ENCODE results near the gene ITIH4. TPM values are rescaled to one million over a fixed set of nuclear protein-coding genes. Genes with fewer than 3 reads are reported as not detected.
"Not testable (repeated sequence)": the region's sequence is repeated elsewhere in the genome, so short reads cannot be mapped to it uniquely, and the experiment has no call there.

Gene ITIH4
- total RNA-seq, 4 donors from 2014 or later = 3.9 to 8.6 (median 7.5) TPM

DNA sequence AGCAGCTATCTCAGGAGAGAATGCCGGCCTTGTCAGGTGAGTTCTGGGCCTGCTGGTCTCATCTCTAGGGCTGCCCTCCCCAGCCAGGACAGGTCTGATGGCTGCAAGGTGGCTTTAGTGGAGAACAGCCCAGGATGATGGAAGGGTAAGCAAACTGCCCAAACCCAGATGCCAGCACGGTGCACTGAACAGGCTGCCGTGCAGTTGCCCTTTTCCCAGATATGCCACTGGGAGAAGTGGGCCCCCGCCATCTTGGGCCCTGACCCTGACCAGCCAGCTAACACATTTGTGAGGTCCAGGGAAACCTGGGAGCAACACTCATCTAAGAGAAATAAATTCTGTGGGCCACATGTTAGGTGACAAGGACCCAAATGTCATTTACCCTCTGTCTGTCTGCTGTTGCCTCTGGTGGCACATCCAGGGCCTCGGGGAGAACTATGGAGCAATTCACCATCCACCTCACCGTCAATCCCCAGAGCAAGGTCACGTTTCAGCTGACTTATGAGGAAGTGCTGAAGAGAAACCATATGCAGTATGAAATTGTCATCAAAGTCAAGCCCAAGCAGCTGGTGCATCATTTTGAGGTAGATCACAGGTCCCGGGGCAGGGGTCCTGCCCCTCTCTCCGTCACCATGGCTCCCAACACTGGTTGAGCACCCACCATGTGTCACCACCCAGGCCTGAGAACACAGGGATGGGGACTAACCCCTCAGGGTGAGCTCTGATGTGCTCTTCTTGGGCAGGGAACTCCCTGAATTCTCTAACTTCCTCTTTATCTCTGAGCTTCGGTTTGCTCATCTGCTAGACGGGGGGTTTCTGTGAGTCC is 51.2 kb downstream of the ITIH4 start:
- Histone ChIP-seq H3K9me3 (no peaks in the 10 kb centered on the region), H3K36me3 (no peaks in the 10 kb centered on the region), H3K4me1 (no peaks in the 10 kb centered on the region), H3K27ac (no peak overlapping the region), H3K4me3 (replicated peaks in 1 of 3) (no peak overlapping the region), H3K27me3 (no peaks in the 10 kb centered on the region)
- TF ChIP-seq, protein P1, sequence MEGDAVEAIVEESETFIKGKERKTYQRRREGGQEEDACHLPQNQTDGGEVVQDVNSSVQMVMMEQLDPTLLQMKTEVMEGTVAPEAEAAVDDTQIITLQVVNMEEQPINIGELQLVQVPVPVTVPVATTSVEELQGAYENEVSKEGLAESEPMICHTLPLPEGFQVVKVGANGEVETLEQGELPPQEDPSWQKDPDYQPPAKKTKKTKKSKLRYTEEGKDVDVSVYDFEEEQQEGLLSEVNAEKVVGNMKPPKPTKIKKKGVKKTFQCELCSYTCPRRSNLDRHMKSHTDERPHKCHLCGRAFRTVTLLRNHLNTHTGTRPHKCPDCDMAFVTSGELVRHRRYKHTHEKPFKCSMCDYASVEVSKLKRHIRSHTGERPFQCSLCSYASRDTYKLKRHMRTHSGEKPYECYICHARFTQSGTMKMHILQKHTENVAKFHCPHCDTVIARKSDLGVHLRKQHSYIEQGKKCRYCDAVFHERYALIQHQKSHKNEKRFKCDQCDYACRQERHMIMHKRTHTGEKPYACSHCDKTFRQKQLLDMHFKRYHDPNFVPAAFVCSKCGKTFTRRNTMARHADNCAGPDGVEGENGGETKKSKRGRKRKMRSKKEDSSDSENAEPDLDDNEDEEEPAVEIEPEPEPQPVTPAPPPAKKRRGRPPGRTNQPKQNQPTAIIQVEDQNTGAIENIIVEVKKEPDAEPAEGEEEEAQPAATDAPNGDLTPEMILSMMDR (IDR thresholded peaks at IDR 0.05) = no peak
- TF ChIP-seq POLR2A (IDR thresholded peaks at IDR 0.05) = no peak
- intact Hi-C loops (cut with DNase I) = no loop called here
- no peak for DNase-seq
- 87 to 89% methylated on average over 8 to 11 of the region's 11 CpGs for WGBS, 2 donors

DNA sequence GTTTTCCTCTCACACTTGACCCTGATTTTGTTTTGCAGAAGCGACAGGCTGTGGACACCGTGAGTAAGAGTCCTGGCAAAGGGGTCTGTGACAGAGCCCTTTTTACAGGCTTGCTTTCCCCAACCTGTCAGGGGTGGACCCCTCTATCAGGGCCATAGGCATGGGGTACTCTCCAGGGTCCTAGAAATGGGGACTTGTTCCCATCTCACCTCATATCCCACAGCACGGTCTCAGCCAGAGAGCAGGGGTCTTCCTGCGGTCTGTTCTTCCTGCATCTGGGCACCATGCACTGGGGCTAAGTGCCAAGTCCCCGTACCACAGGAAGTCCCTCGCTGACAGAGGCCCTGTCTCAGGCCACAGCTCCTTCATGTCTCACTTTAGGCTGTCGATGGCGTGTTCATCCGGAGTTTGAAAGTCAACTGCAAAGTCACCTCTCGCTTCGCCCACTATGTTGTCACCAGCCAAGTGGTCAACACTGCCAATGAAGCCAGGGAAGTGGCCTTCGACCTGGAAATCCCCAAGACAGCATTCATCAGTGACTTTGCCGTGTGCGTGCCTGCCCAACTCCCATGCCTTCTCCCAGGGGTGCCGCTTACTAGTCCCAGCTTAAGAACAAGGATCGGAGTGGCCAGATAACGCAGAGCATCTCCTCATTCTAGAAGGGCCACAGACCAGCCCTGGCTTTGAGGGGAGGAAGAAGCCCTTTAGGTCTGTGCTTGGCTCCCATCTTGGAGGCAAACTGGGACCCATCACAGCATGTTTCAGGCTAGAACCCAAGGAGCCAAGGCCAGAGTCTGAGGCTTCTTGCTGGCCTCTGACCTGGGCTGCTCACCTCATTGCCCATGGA is 52.3 kb downstream of the ITIH4 start:
- 74 to 80% methylated on average over 15 to 17 of the region's 17 CpGs for WGBS, 2 donors

DNA sequence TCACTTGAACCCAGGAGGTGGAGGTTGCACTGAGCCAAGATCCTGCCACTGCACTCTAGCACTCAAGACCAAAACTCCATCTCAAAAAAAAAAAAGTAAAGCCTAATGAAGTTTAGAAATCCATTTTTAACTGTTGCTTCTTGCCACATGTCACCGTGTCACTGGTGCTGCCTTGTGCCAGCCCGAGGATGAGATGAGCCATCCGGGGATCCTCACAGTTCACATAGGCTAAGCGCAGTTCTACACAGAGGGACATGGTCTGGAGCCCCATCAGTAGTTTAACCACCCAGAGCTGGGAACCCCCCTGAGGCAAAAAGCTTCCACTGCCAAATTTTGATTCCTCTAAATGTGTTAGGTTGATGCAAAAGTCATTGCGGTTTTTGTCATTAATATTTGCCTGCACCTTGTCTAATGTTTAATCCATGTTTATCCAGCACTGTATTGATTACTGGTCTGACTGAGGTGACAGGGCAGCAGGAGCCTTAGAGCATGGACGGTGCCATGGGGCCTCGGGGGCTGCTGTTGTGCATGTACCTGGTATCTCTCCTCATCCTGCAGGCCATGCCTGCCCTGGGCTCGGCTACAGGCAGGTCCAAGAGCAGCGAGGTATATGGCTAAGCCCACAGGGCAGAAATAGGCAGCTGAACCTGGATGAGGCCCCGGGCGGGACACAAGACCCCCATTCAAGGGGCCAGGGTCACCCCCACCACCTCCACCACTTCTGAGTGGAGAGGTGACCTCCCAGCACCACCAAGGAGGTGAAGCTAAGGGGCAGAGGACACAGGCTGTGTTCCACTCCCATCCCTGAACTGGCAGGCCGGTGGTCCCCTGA is 53.1 kb downstream of the ITIH4 start, which contains the start of gene ITIH1:
ITIH1 (plus strand) TSS at position 473 of the 832 bp plus-strand sequence; CDS start at position 490, 17 bp downstream.
- Histone ChIP-seq H3K27me3 (no peaks in the 10 kb centered on the region), H3K36me3 (no peaks in the 10 kb centered on the region), H3K4me1 (no peaks in the 10 kb centered on the region), H3K9me3 (no peaks in the 10 kb centered on the region), H3K27ac (no peak within 1 kb of the TSS), H3K4me3 (replicated peaks in 1 of 3) (no peak within 1 kb of the TSS)
- no peak for DNase-seq
- intact Hi-C loops (cut with DNase I) = no loop called here
- TF ChIP-seq POLR2A (IDR thresholded peaks at IDR 0.05) = no peak
- TF ChIP-seq, protein P1 (IDR thresholded peaks at IDR 0.05) = no peak
- 83 to 84% methylated on average over 10 to 11 of the region's 12 CpGs for WGBS, 2 donors

More for the DNA sequence above, 52.3 kb downstream of the ITIH4 start:
- no peak for TF ChIP-seq POLR2A (IDR thresholded peaks at IDR 0.05)
- TF ChIP-seq, protein P1 (IDR thresholded peaks at IDR 0.05) = no peak
- intact Hi-C loops (cut with DNase I) = no loop called here
- H3K27ac ChIP-seq = no peak overlapping the region
- no peaks in the 10 kb centered on the region for H3K27me3 ChIP-seq
- H3K4me3 ChIP-seq (replicated peaks in 1 of 3) = no peak overlapping the region
- H3K36me3 ChIP-seq = no peaks in the 10 kb centered on the region
- H3K4me1 ChIP-seq = no peaks in the 10 kb centered on the region
- no peak for DNase-seq
- H3K9me3 ChIP-seq = no peaks in the 10 kb centered on the region

DNA sequence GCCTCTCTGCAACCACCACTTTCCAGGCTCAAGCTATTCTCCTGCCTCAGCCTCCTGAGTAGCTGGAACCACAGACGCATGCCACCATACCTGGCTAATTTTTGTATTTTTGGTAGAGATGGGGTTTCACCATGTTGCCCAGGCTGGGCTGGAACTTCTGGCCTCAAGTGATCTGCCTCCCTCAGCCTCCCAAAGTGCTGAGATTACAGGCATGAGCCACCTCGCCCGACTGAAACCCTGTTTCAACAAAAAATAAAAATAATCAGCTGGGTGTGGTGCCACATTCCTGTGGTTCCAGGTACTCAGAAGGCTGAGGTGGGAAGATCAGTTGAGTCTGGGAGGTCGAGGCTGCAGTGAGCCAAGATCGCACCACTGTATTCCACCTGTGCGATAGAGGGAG is 54.0 kb downstream of the ITIH4 start:
- DNase-seq; H3K4me3 ChIP-seq (replicated peaks in 1 of 3); H3K36me3 ChIP-seq; H3K4me1 ChIP-seq; H3K9me3 ChIP-seq; H3K27ac ChIP-seq; H3K27me3 ChIP-seq; intact Hi-C loops (cut with DNase I): not testable (repeated sequence)
- 72 to 81% methylated on average over 6 of the region's 6 CpGs for WGBS, 2 donors

DNA sequence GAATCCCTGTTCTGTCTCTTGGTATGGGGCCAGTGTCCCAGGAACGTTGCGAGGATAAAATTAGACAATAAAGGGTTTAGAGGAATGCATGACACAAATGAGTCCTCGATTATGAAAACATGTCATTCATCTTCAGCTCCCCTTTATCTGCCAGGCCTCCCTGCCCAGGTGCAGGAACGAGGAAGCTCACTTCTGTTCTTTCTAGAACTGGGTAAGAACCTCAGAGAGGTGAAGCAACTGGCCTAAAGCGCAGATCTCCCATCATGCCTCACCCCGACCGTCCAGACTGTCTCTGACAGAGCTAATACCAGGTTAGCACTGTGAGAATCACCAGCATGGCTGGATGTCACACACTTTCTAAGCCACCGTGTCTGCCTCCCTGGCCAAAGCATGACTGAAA is 54.6 kb downstream of the ITIH4 start:
- intact Hi-C loops (cut with DNase I) = no loop called here
- DNase-seq = no peak
- H3K27ac ChIP-seq = no peak overlapping the region
- peaks cover 0 to 4% of the 10 kb centered on the region in 2 donors for H3K4me1 ChIP-seq
- H3K9me3 ChIP-seq = no peaks in the 10 kb centered on the region
- WGBS, 2 donors = 73 to 75% methylated on average over 8 of the region's 8 CpGs
- no peak overlapping the region for H3K4me3 ChIP-seq (replicated peaks in 1 of 3)
- no peaks in the 10 kb centered on the region for H3K27me3 ChIP-seq
- no peaks in the 10 kb centered on the region for H3K36me3 ChIP-seq
- TF ChIP-seq POLR2A (IDR thresholded peaks at IDR 0.05) = no peak
- TF ChIP-seq, protein P1 (IDR thresholded peaks at IDR 0.05) = no peak

Data from thyroid gland (tissue), 4 donors.